ENCODE data around the gene CREB3L2. TPM values are rescaled to one million over a fixed set of nuclear protein-coding genes. Genes with fewer than 3 reads are reported as not detected.

CREB3L2 gene
- total and polyA plus RNA-seq, 2 of the 8 experiments (the other 6 are each of a cell fraction or from before 2014, with no cell fraction given) = 14.4 to 48.3 TPM

GRCh38 chr7:137987018-137987349, 14.9 kb downstream of the CREB3L2 start (continued):
- TF ChIP-seq KDM4A (IDR thresholded peaks at IDR 0.05; ENCODE audit: low read depth, low read length, severe bottlenecking) (no peak), SRF (IDR thresholded peaks at IDR 0.05; ENCODE audit: low read depth, low read length) (no peak), FOSL1 (IDR thresholded peaks at IDR 0.05; ENCODE audit: insufficient read depth, low read depth, low read length) (no peak), SUZ12 (IDR thresholded peaks at IDR 0.05; ENCODE audit: low read length) (no peak), CHD1 (IDR thresholded peaks at IDR 0.05; ENCODE audit: low read depth, low read length) (no peak)
- TF ChIP-seq, protein P1, sequence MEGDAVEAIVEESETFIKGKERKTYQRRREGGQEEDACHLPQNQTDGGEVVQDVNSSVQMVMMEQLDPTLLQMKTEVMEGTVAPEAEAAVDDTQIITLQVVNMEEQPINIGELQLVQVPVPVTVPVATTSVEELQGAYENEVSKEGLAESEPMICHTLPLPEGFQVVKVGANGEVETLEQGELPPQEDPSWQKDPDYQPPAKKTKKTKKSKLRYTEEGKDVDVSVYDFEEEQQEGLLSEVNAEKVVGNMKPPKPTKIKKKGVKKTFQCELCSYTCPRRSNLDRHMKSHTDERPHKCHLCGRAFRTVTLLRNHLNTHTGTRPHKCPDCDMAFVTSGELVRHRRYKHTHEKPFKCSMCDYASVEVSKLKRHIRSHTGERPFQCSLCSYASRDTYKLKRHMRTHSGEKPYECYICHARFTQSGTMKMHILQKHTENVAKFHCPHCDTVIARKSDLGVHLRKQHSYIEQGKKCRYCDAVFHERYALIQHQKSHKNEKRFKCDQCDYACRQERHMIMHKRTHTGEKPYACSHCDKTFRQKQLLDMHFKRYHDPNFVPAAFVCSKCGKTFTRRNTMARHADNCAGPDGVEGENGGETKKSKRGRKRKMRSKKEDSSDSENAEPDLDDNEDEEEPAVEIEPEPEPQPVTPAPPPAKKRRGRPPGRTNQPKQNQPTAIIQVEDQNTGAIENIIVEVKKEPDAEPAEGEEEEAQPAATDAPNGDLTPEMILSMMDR (IDR thresholded peaks at IDR 0.05; ENCODE audit: control extremely low read depth in 1 of 3, insufficient read depth in 1 of 3, low read depth in 1 of 3, low read length in 3 of 3) = no peak
